HG03571 (cell line): ENCODE measurements around the gene VAMP3.
"Not testable (repeated sequence)": the region's sequence is repeated elsewhere in the genome, so short reads cannot be mapped to it uniquely, and the experiment has no call there.

ENCODE experiments used
- ATAC-seq: cut with Tn5 transposase; IDR thresholded peaks from one replicate; pipeline ENCODE4 v1.9.1; 2021; ENCODE audit not compliant: unreplicated experiment

The VAMP3 gene

GRCh38 chr1:7767176-7767575 lies 3.9 kb upstream of the VAMP3 start:
- no peak for ATAC-seq

DNA sequence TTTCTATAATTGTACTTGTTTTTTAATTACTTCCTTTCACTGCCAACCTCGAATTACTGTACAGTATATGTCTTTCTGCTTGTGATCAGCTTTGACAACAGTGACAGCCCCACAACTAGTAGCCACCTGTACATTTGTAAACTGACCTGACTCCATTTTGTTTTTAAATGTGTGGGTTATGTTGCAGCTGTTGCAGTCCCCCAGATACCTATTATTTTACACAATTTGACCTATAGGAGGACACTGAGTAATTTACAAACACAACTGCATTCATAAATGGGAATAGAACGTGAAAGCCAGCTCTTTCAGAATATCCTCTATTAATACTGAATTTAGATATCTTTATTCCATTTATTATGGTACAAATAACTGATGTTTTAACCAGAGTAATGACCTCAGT lies 2.5 kb upstream of the VAMP3 start:
- ATAC-seq = no peak

GRCh38 chr1:7769673-7770412 lies 1.3 kb upstream of the VAMP3 start:
- no peak for ATAC-seq

- ATAC-seq = no peak
These were observed 463 bp upstream of the VAMP3 start for GRCh38 chr1:7770669-7770996.

DNA sequence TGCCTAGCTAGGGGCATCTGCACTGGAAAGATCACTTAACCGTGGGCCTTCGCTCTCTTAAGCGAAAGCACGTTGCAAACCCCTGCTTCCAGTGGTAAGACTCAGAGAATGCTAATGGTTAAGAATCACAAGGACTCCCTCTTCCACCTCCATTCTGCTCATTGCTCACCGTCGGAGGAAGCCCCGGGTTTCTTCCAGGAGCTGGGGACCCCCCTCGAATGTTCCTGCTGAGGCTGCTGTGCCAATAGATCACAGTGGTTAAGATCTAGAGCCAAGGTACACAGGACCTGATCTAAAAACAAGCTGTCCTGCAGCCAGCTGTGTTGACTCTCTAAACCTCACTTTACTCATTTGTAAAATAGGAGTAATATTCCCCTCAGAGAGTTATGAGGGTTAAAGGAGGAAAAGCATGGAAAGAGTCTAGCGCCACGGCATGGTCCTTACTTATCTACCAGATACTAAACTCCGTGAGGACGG lies 765 bp downstream of the VAMP3 start:
- no peak for ATAC-seq

DNA sequence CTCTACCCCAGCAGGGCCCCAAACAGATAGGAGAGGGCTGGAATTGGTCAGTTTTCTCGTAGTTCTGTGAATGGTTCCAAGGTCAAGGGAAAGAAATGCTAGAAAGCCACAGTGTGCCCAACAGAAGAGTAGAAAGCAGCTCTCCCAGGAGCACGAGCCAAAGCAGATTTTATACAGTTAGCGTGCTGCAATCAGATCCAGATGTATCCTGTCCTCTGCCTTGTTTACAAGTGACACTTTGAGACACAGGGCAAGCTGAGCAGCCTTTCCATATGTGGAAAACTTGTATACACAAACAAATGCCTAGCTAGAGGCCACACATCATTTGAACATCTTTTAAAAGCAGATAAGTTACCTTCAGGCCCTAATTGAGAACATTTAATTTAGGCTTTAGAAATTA lies 6.5 kb downstream of the VAMP3 start:
- ATAC-seq = no peak

DNA sequence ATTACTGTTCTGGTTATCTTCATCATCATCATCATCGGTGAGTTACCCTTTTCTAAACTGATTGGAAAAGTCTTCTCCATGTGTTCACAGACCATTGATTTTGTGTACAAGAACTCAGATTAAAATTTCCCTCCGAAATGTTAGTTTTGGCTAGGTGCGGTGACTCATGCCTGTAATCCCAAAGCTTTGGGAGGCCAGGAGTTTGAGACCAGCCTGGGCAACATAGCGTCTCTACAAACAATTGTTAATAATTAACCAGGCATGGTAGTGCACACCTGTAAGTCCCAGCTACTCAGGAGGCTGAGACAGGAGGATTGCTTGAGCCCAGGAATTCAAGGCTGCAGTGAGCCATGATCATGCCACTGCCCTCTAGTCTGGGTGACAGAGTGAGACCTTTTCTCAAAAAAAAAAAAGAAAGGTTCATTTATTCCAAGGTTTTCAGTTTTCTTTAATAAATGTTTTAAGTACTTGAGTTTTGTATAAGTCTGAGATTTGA lies 7.1 kb downstream of the VAMP3 start:
- no peak for ATAC-seq

GRCh38 chr1:7780976-7781375 lies 9.9 kb downstream of the VAMP3 start:
- ATAC-seq = no peak

- no peak for ATAC-seq
These were observed 10.4 kb downstream of the VAMP3 start for GRCh38 chr1:7781501-7781900.

DNA sequence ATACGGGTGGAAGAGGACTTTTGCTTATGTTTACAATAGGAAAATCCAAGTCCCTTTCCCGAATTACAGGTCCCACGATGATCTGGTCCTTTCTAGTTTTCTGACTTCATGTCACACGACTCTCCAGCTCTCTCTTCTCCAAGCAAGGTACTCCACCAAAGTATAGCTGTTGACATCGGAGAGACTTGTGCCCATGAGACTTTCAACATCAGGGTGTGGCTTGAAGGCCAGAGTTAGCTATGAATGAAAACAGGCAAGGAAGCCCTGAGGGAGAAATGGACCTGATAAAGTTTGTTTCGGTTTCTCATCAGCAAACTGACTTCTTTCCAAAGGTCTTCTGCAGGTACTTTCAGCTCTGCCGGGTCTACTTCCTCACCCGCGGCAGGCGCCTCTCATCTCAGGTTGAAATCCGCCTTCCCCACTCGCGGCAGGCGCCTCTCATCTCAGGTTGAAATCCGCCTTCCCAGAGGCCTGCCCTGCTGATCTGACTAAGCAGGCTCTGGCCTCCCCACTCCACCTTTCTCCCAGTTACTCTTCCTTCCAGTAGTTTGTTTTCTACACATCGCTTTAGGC lies 10.9 kb downstream of the VAMP3 start:
- no peak for ATAC-seq

DNA sequence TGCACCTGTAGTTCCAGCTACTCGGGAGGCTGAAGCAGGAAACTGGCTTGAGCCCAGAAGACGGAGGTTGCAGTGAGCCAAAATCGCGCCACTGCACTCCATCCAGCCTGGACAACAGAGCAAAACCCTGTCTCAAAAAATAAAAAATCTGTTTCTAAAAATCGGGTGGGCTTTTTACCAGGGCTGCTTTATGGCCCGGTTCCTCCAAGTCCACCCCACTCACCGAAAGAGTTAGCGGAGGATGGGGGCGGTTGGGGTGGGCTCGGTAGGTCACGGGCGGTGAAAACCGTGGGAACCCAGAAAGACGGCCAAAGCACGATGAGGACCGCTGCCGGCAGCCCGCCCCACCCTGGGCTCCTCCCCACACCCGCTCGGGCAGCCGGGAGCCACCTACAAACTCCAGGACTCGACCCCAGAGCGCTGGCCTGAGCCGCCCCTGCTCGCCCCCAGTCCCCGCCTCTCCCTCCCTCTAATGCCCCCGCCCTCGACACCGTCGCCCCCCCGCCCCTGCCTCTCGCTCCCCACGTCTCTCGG lies 12.1 kb downstream of the VAMP3 start:
- ATAC-seq = no peak

DNA sequence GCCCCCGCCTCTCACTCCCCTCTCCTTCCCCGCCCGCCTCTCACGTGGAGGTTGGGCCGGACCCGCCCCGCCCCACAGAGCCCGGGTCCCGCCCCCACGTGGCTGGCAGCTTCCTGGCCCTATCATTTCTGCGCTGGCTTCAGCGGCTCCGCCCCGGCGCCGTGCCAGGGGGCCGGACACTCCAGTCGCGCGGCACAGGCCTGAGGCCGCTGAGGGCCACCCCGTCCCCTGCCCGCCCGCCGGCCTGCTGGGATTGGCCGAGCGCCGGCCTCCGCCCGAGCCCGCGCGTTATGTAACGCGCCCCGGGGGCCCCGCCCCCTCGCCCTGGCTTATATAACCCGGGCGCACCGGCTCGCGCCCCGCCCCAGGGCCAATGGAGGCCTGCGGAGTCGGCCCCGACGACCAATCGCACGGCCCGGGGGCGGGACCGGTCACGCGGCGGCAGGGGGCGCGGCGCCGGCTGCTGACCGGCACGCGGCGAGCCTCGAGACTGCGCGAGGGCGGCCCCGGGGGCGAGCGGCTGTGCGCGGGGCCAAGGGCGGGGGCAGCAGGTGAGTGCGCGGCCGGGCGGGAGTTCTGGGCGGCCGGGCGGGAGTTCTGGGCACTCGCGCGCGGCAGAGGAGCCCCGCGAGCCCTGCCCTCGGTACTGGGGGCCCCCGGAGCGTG lies 12.9 kb downstream of the VAMP3 start, which contains the start of gene PER3:
Gene PER3 (plus strand): TSS at position 466 of the 666 bp plus-strand sequence. CDS start 587 bp downstream, outside the sequence.
- ATAC-seq = peak; percentile 88

GRCh38 chr1:7784492-7785071 lies 13.5 kb downstream of the VAMP3 start:
- ATAC-seq = no peak

DNA sequence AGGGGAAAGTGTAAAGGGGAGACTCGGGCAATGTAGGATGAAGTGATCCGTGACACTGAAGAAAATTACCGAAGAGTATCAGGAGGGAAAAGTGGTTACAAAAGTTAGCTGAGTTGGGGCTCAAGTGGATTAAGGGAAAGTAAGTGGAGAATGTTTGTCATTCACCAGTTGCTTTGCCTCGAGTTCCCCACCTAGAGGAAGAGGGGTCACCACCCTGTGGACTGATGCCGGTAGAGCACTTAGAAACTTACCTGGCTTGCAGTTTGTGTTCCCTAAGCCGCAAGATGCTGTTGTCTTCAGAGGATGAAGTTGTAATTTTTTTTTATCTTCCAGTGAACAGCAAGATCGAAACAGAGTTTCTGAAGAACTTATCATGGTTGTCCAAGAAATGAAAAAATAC lies 14.0 kb downstream of the VAMP3 start:
- ATAC-seq = no peak

- no peak for ATAC-seq
These were observed 15.7 kb downstream of the VAMP3 start for GRCh38 chr1:7786795-7787194.

- no peak for ATAC-seq
These were observed 18.7 kb downstream of the VAMP3 start for GRCh38 chr1:7789828-7790227.

DNA sequence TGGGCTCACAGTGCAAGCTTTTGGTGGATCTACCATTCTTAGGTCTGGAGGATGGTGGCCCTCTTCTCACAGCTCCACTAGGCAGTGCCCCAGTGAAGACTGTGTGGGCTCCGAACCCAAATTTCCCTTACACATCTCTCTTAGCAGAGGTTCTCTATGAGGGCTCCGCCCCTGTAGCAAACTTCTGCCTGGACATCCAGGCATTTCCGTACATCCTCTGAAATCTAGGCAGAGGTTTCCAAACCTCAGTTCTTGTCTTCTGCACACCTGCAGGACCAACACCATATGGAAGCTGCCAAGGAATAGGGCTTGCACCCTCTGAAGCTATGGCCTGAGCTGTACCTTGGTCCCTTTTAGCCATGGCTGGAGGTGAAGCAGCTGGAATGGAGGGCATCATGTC lies 19.9 kb downstream of the VAMP3 start:
- not testable (repeated sequence) for ATAC-seq

DNA sequence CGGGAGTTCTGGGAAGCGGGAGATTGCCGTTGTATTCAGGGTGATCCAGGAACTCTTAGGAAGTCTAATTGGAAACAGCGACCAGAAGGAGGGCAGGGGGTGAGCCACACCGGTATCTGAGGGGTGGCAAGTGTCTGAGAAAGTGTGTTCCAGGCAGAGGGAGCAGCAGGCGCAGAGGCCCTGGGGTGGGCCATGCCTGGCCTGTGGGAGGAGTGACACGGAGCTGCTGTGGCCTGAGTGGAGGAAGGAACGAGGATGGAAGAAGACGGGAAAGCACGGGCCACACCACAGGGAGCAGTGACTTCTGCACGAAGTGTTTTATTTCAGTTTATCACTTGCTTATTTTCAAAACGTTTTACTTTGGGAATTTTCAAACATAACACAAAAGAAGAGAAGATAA lies 24.3 kb downstream of the VAMP3 start:
- ATAC-seq = no peak

- ATAC-seq = no peak
These were observed 34.4 kb downstream of the VAMP3 start for GRCh38 chr1:7805460-7805859.

- ATAC-seq = no peak
These were observed 37.3 kb downstream of the VAMP3 start for GRCh38 chr1:7808253-7808844.

DNA sequence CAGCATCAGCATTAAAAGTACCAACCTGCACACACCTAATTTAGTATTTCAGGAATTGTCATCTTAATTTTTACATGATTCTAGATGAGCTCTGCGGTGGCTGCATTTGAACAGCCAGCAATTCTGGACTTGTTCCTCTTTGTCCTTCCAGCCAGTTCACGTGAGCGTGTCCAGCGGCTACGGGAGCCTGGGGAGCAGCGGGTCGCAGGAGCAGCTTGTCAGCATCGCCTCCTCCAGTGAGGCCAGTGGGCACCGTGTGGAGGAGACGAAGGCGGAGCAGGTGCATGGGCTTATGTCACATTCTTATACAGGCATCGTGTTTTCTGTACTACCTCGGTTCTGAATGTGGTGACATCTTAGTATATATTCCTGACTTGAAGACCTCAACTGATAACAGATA lies 38.6 kb downstream of the VAMP3 start:
- ATAC-seq = no peak
